Stimulated activated CD4-positive, alpha-beta T cell treated with anti-CD3 and anti-CD28 coated beads, TNF-alpha, amount 100 ng/mL, for 1 hour (primary cell): ENCODE results near the gene GIPC2.
"Not testable (repeated sequence)": the region's sequence is repeated elsewhere in the genome, so short reads cannot be mapped to it uniquely, and the experiment has no call there.

Experiments
- DNase-seq, 3 donors: peaks; one replicate each; pipeline ENCODE4 v3.0.0-alpha.2; 2020; ENCODE audit warnings: low read depth in 3 of 3, low spot score in 1 of 3

GIPC2 gene

GRCh38 chr1:78036450-78036849 lies 9.3 kb upstream of the GIPC2 start:
- DNase-seq, result no peak

DNA sequence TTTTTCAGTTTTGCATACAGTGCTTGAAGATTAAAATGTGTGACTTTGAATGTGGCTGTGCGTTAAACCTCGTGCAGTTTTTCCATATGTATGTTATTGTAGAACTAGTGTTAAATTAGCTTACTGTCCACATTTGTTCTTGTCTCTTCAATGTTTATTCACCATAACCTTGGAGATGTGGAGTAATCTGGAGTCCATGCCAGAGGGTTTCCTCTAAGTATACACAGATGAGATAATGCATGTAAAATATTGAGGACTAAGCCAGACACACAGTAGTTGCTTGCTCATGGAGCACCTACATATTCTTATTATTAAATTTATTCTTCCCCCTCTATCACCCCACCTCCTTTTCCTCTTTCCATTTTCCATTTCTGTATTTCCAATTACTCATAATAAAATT lies 7.7 kb upstream of the GIPC2 start:
- no peak for DNase-seq

GRCh38 chr1:78038491-78038939 lies 7.3 kb upstream of the GIPC2 start:
- no peak for DNase-seq

DNA sequence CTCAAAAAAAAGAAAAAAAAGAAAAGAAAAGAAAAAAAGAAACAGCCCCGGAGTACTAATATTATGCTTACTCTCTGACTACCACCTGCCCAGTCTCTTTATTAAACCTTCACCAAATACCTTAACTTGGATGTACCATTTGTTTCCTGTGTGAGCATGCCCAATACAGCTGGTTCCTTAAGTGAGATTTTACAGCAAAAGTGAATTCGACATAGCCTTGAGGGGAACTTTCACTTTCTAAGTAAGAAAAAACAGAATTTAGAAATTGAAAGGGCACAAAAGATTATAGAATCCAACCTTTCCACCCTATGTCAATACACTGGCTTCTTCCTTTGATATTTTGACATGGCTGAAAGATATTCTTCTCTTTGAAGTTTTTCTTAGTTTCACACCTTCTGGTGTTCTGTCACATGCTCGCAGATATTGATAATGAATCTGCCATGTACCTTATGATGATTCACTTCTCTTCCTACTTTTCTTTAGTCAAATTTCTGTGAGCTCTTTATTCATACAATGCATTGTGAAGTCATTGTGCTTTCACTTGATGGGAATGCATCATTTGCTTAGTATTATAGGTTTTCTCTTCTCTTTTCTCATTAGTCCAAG lies 5.2 kb upstream of the GIPC2 start:
- no peak for DNase-seq

- DNase-seq, result no peak
These were observed 2.3 kb upstream of the GIPC2 start for GRCh38 chr1:78043436-78043835.

DNA sequence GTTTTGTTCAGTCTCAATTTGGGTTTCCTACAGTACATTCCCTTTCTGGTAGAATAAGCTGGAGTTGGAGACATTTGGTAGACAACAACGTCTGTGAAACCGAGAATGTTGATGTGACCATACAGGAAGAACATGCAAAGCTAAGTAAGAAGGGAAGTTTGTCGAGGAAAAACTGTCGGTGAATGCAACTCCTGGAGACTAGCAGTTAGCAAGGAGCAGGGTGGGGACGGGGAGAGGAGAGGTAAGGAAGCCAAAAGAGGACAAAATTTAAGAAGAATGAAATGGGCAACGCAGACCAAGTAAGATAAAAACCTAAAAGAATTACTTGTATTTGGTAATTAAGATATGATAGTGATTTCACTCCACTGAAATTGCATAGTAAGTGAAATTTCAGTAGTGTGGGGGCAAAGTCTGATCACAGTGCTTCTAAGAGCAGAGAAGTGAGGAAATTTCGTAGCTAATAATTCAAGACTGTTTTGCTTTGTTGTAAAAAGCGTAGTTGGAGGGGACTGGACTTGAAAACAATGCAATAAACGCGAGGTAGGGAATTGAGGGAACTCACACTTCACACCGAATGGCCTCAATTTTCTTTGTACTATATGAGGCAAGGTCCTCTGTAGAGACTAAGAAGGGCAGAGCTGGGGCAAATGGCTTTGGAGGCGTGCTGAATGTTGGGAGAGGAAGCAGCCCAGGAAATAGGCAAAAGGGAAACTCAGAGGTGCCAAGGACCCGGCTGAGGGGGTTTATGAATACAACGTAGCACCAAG lies 787 bp upstream of the GIPC2 start:
- no peak for DNase-seq

GRCh38 chr1:78045563-78045925 lies 222 bp upstream of the GIPC2 start:
- DNase-seq, result no peak

- no peak for DNase-seq
These were observed 1.3 kb downstream of the GIPC2 start for GRCh38 chr1:78047106-78047505.

- DNase-seq, result no peak
These were observed 1.9 kb downstream of the GIPC2 start for GRCh38 chr1:78047631-78048030.

DNA sequence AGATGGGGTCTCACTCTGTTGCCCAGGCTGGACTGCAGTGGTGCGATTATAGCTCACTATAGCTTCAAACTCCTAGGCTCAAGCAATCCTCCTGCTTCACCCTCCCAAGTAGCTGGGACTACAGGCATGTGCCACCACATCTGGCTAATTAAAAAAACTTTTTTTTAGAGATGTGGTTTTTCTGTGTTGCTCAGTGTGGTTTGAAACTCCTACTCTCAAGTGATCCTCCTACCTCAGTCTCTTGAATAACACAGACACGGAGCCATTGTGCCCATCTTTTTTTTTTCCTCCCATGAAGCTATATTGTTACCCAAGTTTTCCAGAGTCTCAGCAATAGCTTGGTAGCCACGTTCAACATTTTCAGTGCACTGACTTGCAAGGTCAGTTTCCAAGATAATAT lies 2.7 kb downstream of the GIPC2 start:
- no peak for DNase-seq

GRCh38 chr1:78049396-78049795 lies 3.6 kb downstream of the GIPC2 start:
- no peak for DNase-seq

GRCh38 chr1:78051005-78051404 lies 5.2 kb downstream of the GIPC2 start:
- DNase-seq, result no peak

DNA sequence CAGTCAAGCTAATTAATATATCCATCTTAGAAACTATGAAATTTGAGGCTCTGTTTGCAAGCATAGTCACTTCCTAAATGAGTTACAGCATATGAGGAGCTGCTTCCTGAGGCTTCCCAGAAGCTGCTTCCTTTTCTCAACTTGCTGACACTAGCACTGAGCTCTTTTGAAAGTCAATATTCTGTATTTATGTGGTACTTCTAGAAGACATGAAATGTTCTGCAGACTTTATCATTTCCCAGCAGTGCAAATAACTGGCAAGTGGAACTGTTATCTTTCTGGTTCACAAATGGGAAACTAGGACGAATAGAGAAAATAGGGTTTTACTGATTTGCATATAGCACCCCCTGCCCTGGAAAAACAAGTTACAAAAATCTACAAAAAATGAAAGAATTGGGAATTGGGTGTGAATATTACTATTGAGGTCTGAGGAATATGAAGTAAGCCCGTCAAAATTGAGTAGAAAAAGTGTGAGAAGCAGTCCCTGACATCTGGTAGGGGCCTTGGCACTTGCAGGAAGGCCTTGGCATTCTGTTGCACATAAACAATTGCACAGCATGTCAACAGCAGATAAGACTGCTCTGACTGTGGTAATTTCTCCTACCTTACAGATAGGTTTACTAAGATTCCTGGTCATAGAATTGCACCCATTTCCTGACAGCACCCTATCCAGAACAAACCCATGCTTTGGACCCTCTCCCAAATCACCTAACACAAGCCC lies 7.1 kb downstream of the GIPC2 start:
- no peak for DNase-seq

DNA sequence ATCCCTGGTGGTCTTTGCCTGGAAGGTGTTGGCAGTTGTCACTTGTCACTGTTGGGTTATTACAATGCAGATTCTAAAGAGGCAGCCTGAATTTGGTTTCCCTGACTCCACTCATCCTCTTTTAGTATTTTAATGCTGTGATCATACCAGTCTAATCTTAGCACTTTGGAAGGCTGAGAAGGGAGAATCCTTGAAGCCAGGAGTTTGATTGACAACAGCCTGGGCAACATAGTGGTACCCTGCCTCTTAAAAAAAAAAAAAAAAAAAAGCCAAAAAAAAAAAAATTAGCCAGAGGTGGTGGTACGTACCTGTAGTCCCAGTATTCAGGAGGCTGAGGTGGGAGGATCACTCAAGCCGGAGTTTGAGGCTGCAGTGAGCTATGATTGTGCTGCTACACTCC lies 7.7 kb downstream of the GIPC2 start:
- no peak for DNase-seq

- no peak for DNase-seq
These were observed 8.8 kb downstream of the GIPC2 start for GRCh38 chr1:78054559-78054958.

GRCh38 chr1:78054972-78055371 lies 9.2 kb downstream of the GIPC2 start:
- no peak for DNase-seq

DNA sequence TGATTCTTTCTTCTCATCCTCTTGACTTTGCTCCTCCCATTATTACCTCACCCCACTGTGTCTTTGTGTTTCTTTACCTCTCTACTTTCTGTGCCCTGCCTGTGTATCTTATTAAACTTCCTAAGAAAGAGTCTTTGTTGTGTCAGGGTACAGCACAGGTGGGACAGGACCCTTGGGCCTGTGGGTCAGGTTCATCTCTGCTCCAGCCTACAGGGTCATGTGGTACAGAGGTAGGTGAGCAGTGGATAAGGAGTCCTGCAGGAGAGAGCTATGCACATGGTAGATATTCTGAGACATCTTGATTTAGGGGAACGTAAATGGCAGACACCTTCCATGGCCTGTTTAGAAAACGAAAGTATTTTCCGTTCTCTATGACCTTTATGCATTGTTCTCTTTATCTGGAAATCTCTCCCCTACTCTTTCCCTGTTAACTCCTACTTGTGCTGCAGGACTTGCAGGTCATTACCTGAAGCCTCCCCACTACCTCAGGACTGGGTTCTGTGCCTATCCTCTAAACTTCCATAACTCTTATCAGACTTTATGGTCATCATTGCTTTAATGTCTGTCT lies 9.9 kb downstream of the GIPC2 start:
- no peak for DNase-seq

GRCh38 chr1:78058670-78059069 lies 12.9 kb downstream of the GIPC2 start:
- DNase-seq, result no peak

DNA sequence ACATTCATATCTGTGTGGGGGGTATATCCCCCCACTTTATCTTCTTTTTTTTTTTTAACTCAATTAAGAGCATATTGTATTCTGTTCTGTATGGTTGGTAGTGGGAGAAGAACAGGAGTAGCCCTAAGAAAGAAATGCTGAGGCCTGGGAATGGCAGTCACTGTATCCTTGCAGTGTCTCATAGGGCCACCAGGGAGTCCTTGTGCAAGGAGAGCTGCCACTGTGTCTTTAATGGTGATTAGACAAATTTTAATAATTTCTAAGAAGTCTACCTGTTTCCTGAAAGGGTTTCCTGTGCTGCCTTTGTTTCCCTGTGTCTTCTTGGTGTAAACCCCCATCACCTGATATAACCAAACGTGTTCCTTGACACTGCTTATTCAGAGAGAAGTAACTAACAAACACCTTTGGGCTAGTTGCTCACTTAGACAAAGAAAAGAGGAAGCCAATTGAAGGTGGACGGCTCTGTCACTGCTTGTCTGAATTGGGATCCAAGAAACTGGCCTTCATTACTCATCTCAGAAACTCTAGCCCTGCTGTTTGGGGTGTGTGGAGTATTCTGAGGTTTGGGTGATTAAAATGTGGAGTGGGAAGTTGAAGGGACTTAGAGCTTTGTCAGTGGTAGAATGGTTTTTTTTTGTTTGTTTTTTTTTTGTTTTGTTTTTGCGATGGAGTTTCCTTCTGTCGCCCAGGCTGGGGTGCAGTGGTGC lies 15.2 kb downstream of the GIPC2 start:
- DNase-seq, result no peak

- no peak for DNase-seq
These were observed 16.2 kb downstream of the GIPC2 start for GRCh38 chr1:78061825-78062523.

- not testable (repeated sequence) for DNase-seq
These were observed 19.1 kb downstream of the GIPC2 start for GRCh38 chr1:78064886-78065285.
